ENCODE results near the gene TNFAIP8L2.

TNFAIP8L2 gene

DNA sequence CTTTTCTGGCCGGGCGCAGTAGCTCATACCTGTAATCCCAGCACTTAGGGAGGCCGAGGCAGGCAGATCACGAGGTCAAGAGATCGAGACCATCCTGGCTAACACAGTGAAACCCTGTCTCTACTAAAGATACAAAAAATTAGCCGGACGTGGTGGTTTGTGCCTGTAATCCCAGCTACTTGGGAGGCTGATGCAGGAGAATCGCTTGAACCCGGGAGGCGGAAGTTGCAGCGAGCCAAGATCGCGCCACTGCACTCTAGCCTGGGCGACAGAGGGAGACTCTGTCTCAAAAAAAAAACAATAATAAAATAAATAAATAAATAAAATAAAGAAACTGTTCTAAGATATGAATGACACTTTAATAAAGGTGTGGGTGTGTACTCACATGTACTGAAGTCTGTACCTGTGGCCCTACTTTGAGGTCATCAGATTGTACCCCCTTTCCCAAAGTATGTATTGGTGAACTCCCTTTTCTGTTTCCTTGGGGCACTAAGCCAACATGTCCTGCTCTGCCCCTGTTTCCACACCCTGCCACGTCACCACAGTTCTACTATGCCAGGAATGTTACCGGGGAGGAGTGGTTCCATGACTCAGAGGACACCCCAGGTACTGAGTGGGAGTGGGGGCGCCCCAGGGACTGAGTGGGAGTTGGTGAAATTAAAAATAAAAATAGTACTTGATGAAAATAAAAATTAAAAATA, 38.6 kb downstream of the TNFAIP8L2 start:
- ATAC-seq: peak; percentile 2; the same call in 2 of the 3 replicates
- TF ChIP-seq TOX (CRISPR knock-in tag; IDR thresholded peaks at IDR 0.05; ENCODE audit: borderline replicate concordance): 0 out of 2 replicates have a peak, but pooled peaks have one; percentile 26
- TF ChIP-seq, protein P1, sequence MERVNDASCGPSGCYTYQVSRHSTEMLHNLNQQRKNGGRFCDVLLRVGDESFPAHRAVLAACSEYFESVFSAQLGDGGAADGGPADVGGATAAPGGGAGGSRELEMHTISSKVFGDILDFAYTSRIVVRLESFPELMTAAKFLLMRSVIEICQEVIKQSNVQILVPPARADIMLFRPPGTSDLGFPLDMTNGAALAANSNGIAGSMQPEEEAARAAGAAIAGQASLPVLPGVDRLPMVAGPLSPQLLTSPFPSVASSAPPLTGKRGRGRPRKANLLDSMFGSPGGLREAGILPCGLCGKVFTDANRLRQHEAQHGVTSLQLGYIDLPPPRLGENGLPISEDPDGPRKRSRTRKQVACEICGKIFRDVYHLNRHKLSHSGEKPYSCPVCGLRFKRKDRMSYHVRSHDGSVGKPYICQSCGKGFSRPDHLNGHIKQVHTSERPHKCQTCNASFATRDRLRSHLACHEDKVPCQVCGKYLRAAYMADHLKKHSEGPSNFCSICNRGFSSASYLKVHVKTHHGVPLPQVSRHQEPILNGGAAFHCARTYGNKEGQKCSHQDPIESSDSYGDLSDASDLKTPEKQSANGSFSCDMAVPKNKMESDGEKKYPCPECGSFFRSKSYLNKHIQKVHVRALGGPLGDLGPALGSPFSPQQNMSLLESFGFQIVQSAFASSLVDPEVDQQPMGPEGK (CRISPR knock-in tag; IDR thresholded peaks at IDR 0.05; ENCODE audit: borderline replicate concordance): peak; percentile 83; the same call in 1 of the 2 replicates

DNA sequence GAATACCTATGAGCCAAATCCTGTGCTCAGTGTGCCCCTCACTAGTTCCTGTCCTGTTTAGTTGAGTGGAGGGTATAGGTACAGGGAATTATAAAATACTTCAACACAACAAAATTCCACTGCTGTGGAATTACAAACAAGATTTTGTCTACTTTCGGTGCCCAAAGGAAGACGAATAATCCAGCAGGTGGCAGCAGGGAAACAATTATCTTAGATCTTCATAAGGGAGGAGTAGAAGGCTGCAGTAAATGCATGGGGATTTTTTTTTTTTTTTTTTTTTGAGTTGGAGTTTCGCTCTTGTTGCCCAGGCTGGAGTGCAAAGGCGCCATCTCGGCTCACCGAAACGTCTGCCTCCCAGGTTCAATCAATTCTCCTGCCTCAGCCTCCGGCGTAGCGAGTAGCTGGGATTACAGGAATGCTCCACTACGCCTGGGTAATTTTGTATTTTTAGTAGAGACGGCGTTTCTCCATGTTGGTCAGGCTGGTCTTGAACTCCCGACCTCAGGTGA, 39.9 kb downstream of the TNFAIP8L2 start:
- TF ChIP-seq TOX (CRISPR knock-in tag; IDR thresholded peaks at IDR 0.05; ENCODE audit: borderline replicate concordance) (no peak), ZC3H10 (CRISPR knock-in tag; IDR thresholded peaks at IDR 0.05) (no peak; the same call in 1 of the 2 replicates), PPARA (CRISPR knock-in tag; IDR thresholded peaks at IDR 0.05; ENCODE audit: borderline replicate concordance) (no peak), SNAI2 (CRISPR knock-in tag; IDR thresholded peaks at IDR 0.05) (no peak), ZNF565 (CRISPR knock-in tag; conservative IDR thresholded peaks at IDR 0.05; ENCODE audit: low read depth) (no peak)
- TF ChIP-seq, protein P1 (CRISPR knock-in tag; IDR thresholded peaks at IDR 0.05; ENCODE audit: borderline replicate concordance): no peak
- TF ChIP-seq, protein P2, sequence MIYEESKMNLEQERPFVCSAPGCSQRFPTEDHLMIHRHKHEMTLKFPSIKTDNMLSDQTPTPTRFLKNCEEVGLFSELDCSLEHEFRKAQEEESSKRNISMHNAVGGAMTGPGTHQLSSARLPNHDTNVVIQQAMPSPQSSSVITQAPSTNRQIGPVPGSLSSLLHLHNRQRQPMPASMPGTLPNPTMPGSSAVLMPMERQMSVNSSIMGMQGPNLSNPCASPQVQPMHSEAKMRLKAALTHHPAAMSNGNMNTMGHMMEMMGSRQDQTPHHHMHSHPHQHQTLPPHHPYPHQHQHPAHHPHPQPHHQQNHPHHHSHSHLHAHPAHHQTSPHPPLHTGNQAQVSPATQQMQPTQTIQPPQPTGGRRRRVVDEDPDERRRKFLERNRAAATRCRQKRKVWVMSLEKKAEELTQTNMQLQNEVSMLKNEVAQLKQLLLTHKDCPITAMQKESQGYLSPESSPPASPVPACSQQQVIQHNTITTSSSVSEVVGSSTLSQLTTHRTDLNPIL (CRISPR knock-in tag; IDR thresholded peaks at IDR 0.05; ENCODE audit: low read depth): no peak
- TF ChIP-seq, protein P3, sequence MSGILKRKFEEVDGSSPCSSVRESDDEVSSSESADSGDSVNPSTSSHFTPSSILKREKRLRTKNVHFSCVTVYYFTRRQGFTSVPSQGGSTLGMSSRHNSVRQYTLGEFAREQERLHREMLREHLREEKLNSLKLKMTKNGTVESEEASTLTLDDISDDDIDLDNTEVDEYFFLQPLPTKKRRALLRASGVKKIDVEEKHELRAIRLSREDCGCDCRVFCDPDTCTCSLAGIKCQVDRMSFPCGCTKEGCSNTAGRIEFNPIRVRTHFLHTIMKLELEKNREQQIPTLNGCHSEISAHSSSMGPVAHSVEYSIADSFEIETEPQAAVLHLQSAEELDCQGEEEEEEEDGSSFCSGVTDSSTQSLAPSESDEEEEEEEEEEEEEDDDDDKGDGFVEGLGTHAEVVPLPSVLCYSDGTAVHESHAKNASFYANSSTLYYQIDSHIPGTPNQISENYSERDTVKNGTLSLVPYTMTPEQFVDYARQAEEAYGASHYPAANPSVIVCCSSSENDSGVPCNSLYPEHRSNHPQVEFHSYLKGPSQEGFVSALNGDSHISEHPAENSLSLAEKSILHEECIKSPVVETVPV (CRISPR knock-in tag; IDR thresholded peaks at IDR 0.05): no peak
- peak; percentile 69 for ATAC-seq

DNA sequence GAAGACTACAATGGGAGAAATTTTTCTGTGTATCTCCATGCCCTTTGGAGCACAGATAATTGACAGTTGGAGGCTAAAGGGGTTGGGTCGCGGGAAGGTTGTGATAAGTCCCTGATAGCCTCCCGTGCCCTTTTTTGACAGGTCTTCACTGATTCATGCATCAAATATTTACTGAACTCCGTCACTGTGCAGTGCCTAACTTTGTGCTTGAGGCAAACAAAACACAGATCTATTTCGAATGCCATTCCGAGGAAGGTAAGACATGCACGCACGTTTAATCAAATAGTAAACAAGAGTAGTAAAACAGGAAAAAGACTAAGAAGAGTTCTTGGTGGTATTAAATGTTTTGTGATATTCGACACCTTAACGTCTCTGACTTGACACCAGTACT, 41.4 kb downstream of the TNFAIP8L2 start:
- ATAC-seq: no peak
- no peak for TF ChIP-seq OSR1 (CRISPR knock-in tag; IDR thresholded peaks at IDR 0.05)
- TF ChIP-seq ZNF565 (CRISPR knock-in tag; conservative IDR thresholded peaks at IDR 0.05; ENCODE audit: low read depth): no peak
- TF ChIP-seq, protein P3 (CRISPR knock-in tag; IDR thresholded peaks at IDR 0.05): no peak
- TF ChIP-seq, protein P4, sequence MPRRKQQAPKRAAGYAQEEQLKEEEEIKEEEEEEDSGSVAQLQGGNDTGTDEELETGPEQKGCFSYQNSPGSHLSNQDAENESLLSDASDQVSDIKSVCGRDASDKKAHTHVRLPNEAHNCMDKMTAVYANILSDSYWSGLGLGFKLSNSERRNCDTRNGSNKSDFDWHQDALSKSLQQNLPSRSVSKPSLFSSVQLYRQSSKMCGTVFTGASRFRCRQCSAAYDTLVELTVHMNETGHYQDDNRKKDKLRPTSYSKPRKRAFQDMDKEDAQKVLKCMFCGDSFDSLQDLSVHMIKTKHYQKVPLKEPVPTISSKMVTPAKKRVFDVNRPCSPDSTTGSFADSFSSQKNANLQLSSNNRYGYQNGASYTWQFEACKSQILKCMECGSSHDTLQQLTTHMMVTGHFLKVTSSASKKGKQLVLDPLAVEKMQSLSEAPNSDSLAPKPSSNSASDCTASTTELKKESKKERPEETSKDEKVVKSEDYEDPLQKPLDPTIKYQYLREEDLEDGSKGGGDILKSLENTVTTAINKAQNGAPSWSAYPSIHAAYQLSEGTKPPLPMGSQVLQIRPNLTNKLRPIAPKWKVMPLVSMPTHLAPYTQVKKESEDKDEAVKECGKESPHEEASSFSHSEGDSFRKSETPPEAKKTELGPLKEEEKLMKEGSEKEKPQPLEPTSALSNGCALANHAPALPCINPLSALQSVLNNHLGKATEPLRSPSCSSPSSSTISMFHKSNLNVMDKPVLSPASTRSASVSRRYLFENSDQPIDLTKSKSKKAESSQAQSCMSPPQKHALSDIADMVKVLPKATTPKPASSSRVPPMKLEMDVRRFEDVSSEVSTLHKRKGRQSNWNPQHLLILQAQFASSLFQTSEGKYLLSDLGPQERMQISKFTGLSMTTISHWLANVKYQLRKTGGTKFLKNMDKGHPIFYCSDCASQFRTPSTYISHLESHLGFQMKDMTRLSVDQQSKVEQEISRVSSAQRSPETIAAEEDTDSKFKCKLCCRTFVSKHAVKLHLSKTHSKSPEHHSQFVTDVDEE (CRISPR knock-in tag; IDR thresholded peaks at IDR 0.05): no peak
- TF ChIP-seq ZFP30 (CRISPR knock-in tag; IDR thresholded peaks at IDR 0.05): no peak
- no peak for TF ChIP-seq BACH2 (CRISPR knock-in tag; IDR thresholded peaks at IDR 0.05; ENCODE audit: borderline replicate concordance)
- no peak for TF ChIP-seq TCF4 (CRISPR knock-in tag; IDR thresholded peaks at IDR 0.05; ENCODE audit: borderline replicate concordance)
- no peak for TF ChIP-seq PPARA (CRISPR knock-in tag; IDR thresholded peaks at IDR 0.05; ENCODE audit: borderline replicate concordance)
- TF ChIP-seq GLIS3 (CRISPR knock-in tag; IDR thresholded peaks at IDR 0.05): no peak
- TF ChIP-seq SNAI2 (CRISPR knock-in tag; IDR thresholded peaks at IDR 0.05): no peak
- TF ChIP-seq CSDC2 (CRISPR knock-in tag; IDR thresholded peaks at IDR 0.05): no peak
- no peak for TF ChIP-seq ZC3H10 (CRISPR knock-in tag; IDR thresholded peaks at IDR 0.05)
- no peak for TF ChIP-seq ESRRG (CRISPR knock-in tag; IDR thresholded peaks at IDR 0.05)
- no peak for TF ChIP-seq TOX (CRISPR knock-in tag; IDR thresholded peaks at IDR 0.05; ENCODE audit: borderline replicate concordance)
- TF ChIP-seq ZNF8 (CRISPR knock-in tag; IDR thresholded peaks at IDR 0.05): no peak
- no peak for TF ChIP-seq RARB (CRISPR knock-in tag; IDR thresholded peaks at IDR 0.05)

Data from SK-N-SH treated with all-trans-retinoic acid at 6 μM for 48 hours (cell line).